Neural progenitor cell (in vitro differentiated cells): Measurements from ENCODE around the gene ZC3H18.

Experiments
- EZH2 ChIP-seq: fragments of 200-600 bp; sonication (generic); IDR thresholded peaks from 2 replicates; pipeline ENCODE4 v1.6.1; 2017; ENCODE audit warnings: antibody characterized with exemption, mild to moderate bottlenecking, moderate library complexity
- EZH2phosphoT487 ChIP-seq: fragments of 200-600 bp; sonication (generic); IDR thresholded peaks from 2 replicates; pipeline ENCODE4 v1.6.1; 2017; ENCODE audit warnings: antibody characterized with exemption
- TF ChIP-seq, protein P1 (sequence below): fragments of 200-600 bp; sonication (generic); IDR thresholded peaks from 2 replicates; pipeline ENCODE4 v1.5.1; 2017; ENCODE audit warnings: antibody characterized with exemption, mild to moderate bottlenecking

DNA sequence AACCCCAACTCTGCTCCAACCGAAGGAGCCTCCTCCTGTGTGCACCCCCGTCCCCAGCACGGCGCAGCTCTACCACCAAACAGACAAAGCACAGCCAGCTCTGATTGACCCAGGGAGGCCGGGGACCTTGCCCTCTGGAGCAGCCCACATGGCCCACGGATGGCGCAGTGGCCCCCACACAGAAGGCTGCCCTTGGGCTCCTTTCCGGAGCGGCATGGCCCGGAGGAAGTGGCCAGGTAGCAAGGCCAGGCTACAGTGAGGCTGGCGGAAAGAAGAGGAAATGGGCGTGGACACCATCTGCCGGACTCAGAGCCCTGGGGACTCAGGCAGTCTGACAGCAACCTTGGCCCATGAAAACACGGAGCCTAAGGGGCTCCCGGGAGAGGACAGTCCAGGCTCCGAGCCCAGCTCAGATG, 19.9 kb upstream of the ZC3H18 start:
- TF ChIP-seq, protein P1, sequence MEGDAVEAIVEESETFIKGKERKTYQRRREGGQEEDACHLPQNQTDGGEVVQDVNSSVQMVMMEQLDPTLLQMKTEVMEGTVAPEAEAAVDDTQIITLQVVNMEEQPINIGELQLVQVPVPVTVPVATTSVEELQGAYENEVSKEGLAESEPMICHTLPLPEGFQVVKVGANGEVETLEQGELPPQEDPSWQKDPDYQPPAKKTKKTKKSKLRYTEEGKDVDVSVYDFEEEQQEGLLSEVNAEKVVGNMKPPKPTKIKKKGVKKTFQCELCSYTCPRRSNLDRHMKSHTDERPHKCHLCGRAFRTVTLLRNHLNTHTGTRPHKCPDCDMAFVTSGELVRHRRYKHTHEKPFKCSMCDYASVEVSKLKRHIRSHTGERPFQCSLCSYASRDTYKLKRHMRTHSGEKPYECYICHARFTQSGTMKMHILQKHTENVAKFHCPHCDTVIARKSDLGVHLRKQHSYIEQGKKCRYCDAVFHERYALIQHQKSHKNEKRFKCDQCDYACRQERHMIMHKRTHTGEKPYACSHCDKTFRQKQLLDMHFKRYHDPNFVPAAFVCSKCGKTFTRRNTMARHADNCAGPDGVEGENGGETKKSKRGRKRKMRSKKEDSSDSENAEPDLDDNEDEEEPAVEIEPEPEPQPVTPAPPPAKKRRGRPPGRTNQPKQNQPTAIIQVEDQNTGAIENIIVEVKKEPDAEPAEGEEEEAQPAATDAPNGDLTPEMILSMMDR, result no peak
- TF ChIP-seq EZH2phosphoT487 (no peak), EZH2 (no peak)
